H1 (cell line): Measurements from ENCODE around the gene RRP1. TPM values are rescaled to one million over a fixed set of nuclear protein-coding genes. Genes with fewer than 3 reads are reported as not detected.

Experiments used
- CTCF ChIA-PET: fragments of 300-600 bp; sonication (Branson Sonifier 250); formaldehyde crosslinking; loops from one replicate; lab custom pipeline; 2021; ENCODE audit not compliant: partially characterized antibody; lab: Charles Lee
- POLR2A ChIA-PET: fragments of 300-600 bp; sonication (Branson Sonifier 250); formaldehyde crosslinking; loops from one replicate; lab custom pipeline; 2021; ENCODE audit warnings: inconsistent platforms; ENCODE audit not compliant: partially characterized antibody; lab: Charles Lee
- DNase-seq, 2 experiments: peaks; one replicate each; pipeline versions ENCODE4 v3.0.0 to v3.0.0-alpha.2; 2010 to 2022; ENCODE audit warnings: low spot score in 2 of 2, low read depth in 1 of 2, mixed read lengths in 1 of 2
- FAIRE-seq: peaks from 2 replicates; lab custom pipeline; 2011; peaks lifted over from hg19 to GRCh38; lab: Jason Lieb, UNC
- H2AFZ ChIP-seq: 2 replicates; pipeline ENCODE4 v1.8.1; 2012; ENCODE audit warnings: low read length, inconsistent platforms
- H2AK5ac ChIP-seq: 2 replicates; pipeline ENCODE4 v1.6.1; 2013; ENCODE audit warnings: low read depth, low read length
- H2BK120ac ChIP-seq: replicated peaks from 2 replicates; pipeline ENCODE3; 2013; ENCODE audit warnings: low read depth, low read length, inconsistent platforms
- H2BK12ac ChIP-seq: 2 replicates; pipeline ENCODE4 v1.6.1; 2013; ENCODE audit warnings: low read depth, low read length
- H2BK15ac ChIP-seq: 2 replicates; pipeline ENCODE4 v1.6.1; 2013; ENCODE audit warnings: low read length
- H2BK20ac ChIP-seq: 2 replicates; pipeline ENCODE4 v1.6.1; 2013; ENCODE audit warnings: low read length
- H2BK5ac ChIP-seq: 2 replicates; pipeline ENCODE4 v1.6.1; 2013; ENCODE audit warnings: low read depth, low read length
- H3K14ac ChIP-seq: 2 replicates; pipeline ENCODE4 v1.6.1; 2013; ENCODE audit warnings: inconsistent platforms; ENCODE audit not compliant: insufficient read length
- H3K18ac ChIP-seq: 2 replicates; pipeline ENCODE4 v1.6.1; 2013; ENCODE audit warnings: low read length; ENCODE audit errors: extremely low read depth
- H3K23ac ChIP-seq: 2 replicates; pipeline ENCODE4 v1.6.1; 2013; ENCODE audit warnings: inconsistent platforms; ENCODE audit not compliant: insufficient read length
- H3K23me2 ChIP-seq: 2 replicates; pipeline ENCODE4 v1.6.1; 2013; ENCODE audit warnings: low read depth, low read length
- H3K27ac ChIP-seq: 2 replicates; pipeline ENCODE4 v1.6.1; 2011; ENCODE audit warnings: low read depth, low read length, inconsistent platforms
- H3K27me3 ChIP-seq, 4 experiments: replicated peaks in 1 of 4; 1 replicate in 1 of 4; 2 replicates in 3 of 4; pipeline versions ENCODE4 v1.6.1 to v1.8.1; 2011 to 2013; ENCODE audit warnings: low read length in 3 of 4, mild to moderate bottlenecking in 3 of 4, inconsistent platforms in 2 of 4, mixed read lengths in 2 of 4, moderate library complexity in 1 of 4; ENCODE audit not compliant: control insufficient read depth in 3 of 4, insufficient read depth in 3 of 4; ENCODE audit errors: extremely low read depth in 1 of 4
- H3K36me3 ChIP-seq, 4 experiments: 2 replicates each; pipeline versions ENCODE4 v1.6.1 to v1.8.1; 2011 to 2013; ENCODE audit warnings: mild to moderate bottlenecking in 4 of 4, low read length in 3 of 4, moderate library complexity in 2 of 4, control low read depth in 1 of 4, inconsistent platforms in 1 of 4; ENCODE audit not compliant: insufficient read depth in 4 of 4, control insufficient read depth in 2 of 4
- H3K4ac ChIP-seq: replicated peaks from 2 replicates; pipeline ENCODE3; 2013; ENCODE audit warnings: low read length, low read depth, mixed read lengths, inconsistent platforms; ENCODE audit not compliant: insufficient read length
- H3K4me1 ChIP-seq, 4 experiments: replicated peaks in 1 of 4; 1 replicate in 1 of 4; 2 replicates in 3 of 4; pipeline versions ENCODE4 v1.6.1 to v1.8.1; 2011 to 2013; ENCODE audit warnings: low read length in 3 of 4, inconsistent platforms in 2 of 4, mixed read lengths in 1 of 4; ENCODE audit not compliant: insufficient read depth in 4 of 4, control insufficient read depth in 3 of 4
- H3K4me2 ChIP-seq, 2 experiments: 2 replicates each; pipeline versions ENCODE4 v1.6.1 to v1.8.1; 2011 to 2013; ENCODE audit warnings: low read depth in 2 of 2, low read length in 2 of 2, control low read depth in 1 of 2, inconsistent platforms in 1 of 2, mild to moderate bottlenecking in 1 of 2; ENCODE audit not compliant: insufficient read depth in 1 of 2
- H3K4me3 ChIP-seq, 4 experiments: fragments of 200-600, 300-600 bp in 1 of 4; sonication (generic), shearing (Covaris generic), sonication (Bioruptor Twin) in 1 of 4; 2 replicates each; pipeline versions ENCODE4 v1.5.1 to v1.8.1; 2011 to 2016; ENCODE audit warnings: low read length in 4 of 4, low read depth in 3 of 4, control low read depth in 2 of 4, inconsistent platforms in 2 of 4, mild to moderate bottlenecking in 2 of 4, mixed read lengths in 1 of 4, moderate library complexity in 1 of 4; ENCODE audit not compliant: insufficient read depth in 2 of 4; ENCODE audit errors: extremely low read depth in 1 of 4
- H3K56ac ChIP-seq: replicated peaks from 2 replicates; pipeline ENCODE3; 2013; ENCODE audit warnings: low read depth, mild to moderate bottlenecking, mixed read lengths, low read length, inconsistent platforms; ENCODE audit not compliant: insufficient read length
- H3K79me1 ChIP-seq: 2 replicates; pipeline ENCODE4 v1.6.1; 2013; ENCODE audit warnings: low read depth, low read length, control low read depth
- H3K79me2 ChIP-seq, 2 experiments: 2 replicates each; pipeline versions ENCODE4 v1.6.1 to v1.8.1; 2012 to 2013; ENCODE audit warnings: low read length in 2 of 2, mild to moderate bottlenecking in 2 of 2, inconsistent platforms in 1 of 2; ENCODE audit not compliant: insufficient read depth in 2 of 2, control insufficient read depth in 1 of 2
- H3K9ac ChIP-seq, 4 experiments: replicated peaks in 1 of 4; 1 replicate in 1 of 4; 2 replicates in 3 of 4; pipeline versions ENCODE4 v1.6.1 to v1.8.1; 2011 to 2013; ENCODE audit warnings: low read depth in 3 of 4, low read length in 3 of 4, control low read depth in 2 of 4, mild to moderate bottlenecking in 2 of 4, moderate library complexity in 2 of 4, inconsistent platforms in 1 of 4; ENCODE audit errors: extremely low read depth in 1 of 4
- H3K9me3 ChIP-seq, 2 experiments: 2 replicates each; pipeline versions ENCODE4 v1.6.1 to v1.8.1; 2012 to 2013; ENCODE audit warnings: mild to moderate bottlenecking in 2 of 2, moderate library complexity in 2 of 2, control low read depth in 1 of 2, inconsistent platforms in 1 of 2, low read depth in 1 of 2, low read length in 1 of 2, mixed read lengths in 1 of 2; ENCODE audit not compliant: insufficient read depth in 2 of 2
- H4K20me1 ChIP-seq, 2 experiments: replicated peaks in 1 of 2; 2 replicates each; pipeline versions ENCODE3 to v1.8.1; 2011 to 2013; ENCODE audit warnings: inconsistent platforms in 2 of 2, low read length in 2 of 2, mild to moderate bottlenecking in 1 of 2; ENCODE audit not compliant: insufficient read depth in 2 of 2, control insufficient read depth in 1 of 2
- H4K5ac ChIP-seq: 2 replicates; pipeline ENCODE4 v1.6.1; 2013; ENCODE audit warnings: low read length, low read depth, mixed read lengths, inconsistent platforms; ENCODE audit not compliant: insufficient read length
- H4K8ac ChIP-seq: 2 replicates; pipeline ENCODE4 v1.8.0; 2013; ENCODE audit warnings: mild to moderate bottlenecking, moderate library complexity, low read length, inconsistent platforms; ENCODE audit not compliant: insufficient read depth; ENCODE audit errors: extremely low read depth
- H4K91ac ChIP-seq: replicated peaks from 2 replicates; pipeline ENCODE3; 2013; ENCODE audit warnings: low read length, mixed read lengths, inconsistent platforms; ENCODE audit not compliant: insufficient read length
- CBX8 ChIP-seq: fragments of 300-800, 300-1000 bp; sonication (generic); IDR thresholded peaks from 2 replicates; pipeline ENCODE4 v1.7.1; 2016; ENCODE audit warnings: low read depth, low read length, borderline replicate concordance
- JUN ChIP-seq: IDR thresholded peaks from 2 replicates; pipeline ENCODE4 v1.6.1; 2011; ENCODE audit warnings: low read depth, mild to moderate bottlenecking, improper control_type of control experiment, low read length
- SIN3A ChIP-seq, 2 experiments: IDR thresholded peaks in 1 of 2; conservative IDR thresholded peaks in 1 of 2; 2 replicates each; pipeline ENCODE4 v1.6.1; 2011 to 2012; ENCODE audit warnings: low read length in 2 of 2, improper control_type of control experiment in 1 of 2, low read depth in 1 of 2, mild to moderate bottlenecking in 1 of 2
- WGBS, 2 experiments: shearing (Covaris generic) in 1 of 2; methylation state at CpG; one replicate each; pipeline versions ENCODE4 v1.1.6 to v1.1.7; 2013 to 2015; ENCODE audit warnings: low lambda C conversion rate in 2 of 2, mixed read lengths in 2 of 2, inconsistent platforms in 1 of 2, low coverage in 1 of 2, missing lambda C conversion rate in 1 of 2; ENCODE audit not compliant: insufficient replicate concordance in 2 of 2, insufficient coverage in 1 of 2, insufficient read length in 1 of 2; ENCODE audit errors: extremely low coverage in 1 of 2, missing lambda C conversion rate in 1 of 2; 5-methylcytosine and 5-hydroxymethylcytosine counted together
- polyA plus RNA-seq, 7 experiments: library from polyadenylated mRNA; depleted of rRNA in 3 of 7; stranded (reverse) in 5 of 7; unstranded in 2 of 7; fragments of >200 nt in 5 of 7; fragments of 200-250 nt in 2 of 7; gene quantifications; 1 replicate in 5 of 7; 2 replicates in 1 of 7; 4 replicates in 1 of 7; pipeline versions ENCODE4 v1.2.1 to v1.2.3, GENCODE V29; 2011 to 2013; ENCODE audit warnings: missing spikeins in 2 of 7, mixed read lengths in 2 of 7
- total RNA-seq: library from RNA; stranded (reverse); fragmentation: NEBNext Ultra II Directional; extraction: Animal tissue kit (Norgen Biotek cat#: 25700); gene quantifications from 2 replicates; pipeline ENCODE4 v1.2.1, GENCODE V29; 2021
- TF ChIP-seq, protein P1 (sequence below), 3 experiments: IDR thresholded peaks; 1 replicate in 2 of 3; 2 replicates in 1 of 3; pipeline versions ENCODE4 v1.5.1 to v1.6.1; 2011; ENCODE audit warnings: low read length in 3 of 3, mild to moderate bottlenecking in 3 of 3, inconsistent platforms in 2 of 3, low read depth in 1 of 3, moderate library complexity in 1 of 3; ENCODE audit not compliant: insufficient read depth in 1 of 3; ENCODE audit errors: control extremely low read depth in 1 of 3

The RRP1 gene
- total and polyA plus RNA-seq, 2 of the 8 experiments (the other 6 are each of a cell fraction or from before 2014, with no cell fraction given) = 11.6 to 55.2 TPM

GRCh38 chr21:43806017-43806710 is 16.8 kb downstream of the RRP1 start:
- Histone ChIP-seq H3K23ac (no peak overlapping the region), H3K4me2 (no peak overlapping the region), H3K27ac (no peak overlapping the region), H2BK5ac (no peak overlapping the region), H3K9me3 (no peaks in the 10 kb centered on the region), H3K79me1 (no peaks in the 10 kb centered on the region), H2BK15ac (no peak overlapping the region), H3K18ac (no peak overlapping the region), H3K79me2 (no peaks in the 10 kb centered on the region), H3K23me2 (no peaks in the 10 kb centered on the region), H4K8ac (no peak overlapping the region), H4K20me1 (peaks cover 9% of the 10 kb centered on the region in 2 experiments), H3K56ac (no peak overlapping the region), H3K4me3 (no peak overlapping the region), H2AK5ac (no peak overlapping the region)
- ChIA-PET POLR2A (interaction anchor here (0.7 to 8.4 kb wide), 6 partner anchors 10 to 148 kb away, joined by 3 to 80 read pairs (median 4); partner anchors contain the start of gene RRP1), CTCF (interaction anchor here (0.8 to 0.9 kb wide), 4 partner anchors 20 to 140 kb away, joined by 3 to 4 read pairs (median 3); no protein-coding TSS in a partner anchor)
- TF ChIP-seq CBX8 (no peak), JUN (no peak), SIN3A (conservative IDR thresholded peaks at IDR 0.05 in 1 of 2, IDR thresholded peaks at IDR 0.05 in 1 of 2; ENCODE audit: low read depth in 1 of 2, low read length in 2 of 2) (no peak)
- TF ChIP-seq, protein P1, sequence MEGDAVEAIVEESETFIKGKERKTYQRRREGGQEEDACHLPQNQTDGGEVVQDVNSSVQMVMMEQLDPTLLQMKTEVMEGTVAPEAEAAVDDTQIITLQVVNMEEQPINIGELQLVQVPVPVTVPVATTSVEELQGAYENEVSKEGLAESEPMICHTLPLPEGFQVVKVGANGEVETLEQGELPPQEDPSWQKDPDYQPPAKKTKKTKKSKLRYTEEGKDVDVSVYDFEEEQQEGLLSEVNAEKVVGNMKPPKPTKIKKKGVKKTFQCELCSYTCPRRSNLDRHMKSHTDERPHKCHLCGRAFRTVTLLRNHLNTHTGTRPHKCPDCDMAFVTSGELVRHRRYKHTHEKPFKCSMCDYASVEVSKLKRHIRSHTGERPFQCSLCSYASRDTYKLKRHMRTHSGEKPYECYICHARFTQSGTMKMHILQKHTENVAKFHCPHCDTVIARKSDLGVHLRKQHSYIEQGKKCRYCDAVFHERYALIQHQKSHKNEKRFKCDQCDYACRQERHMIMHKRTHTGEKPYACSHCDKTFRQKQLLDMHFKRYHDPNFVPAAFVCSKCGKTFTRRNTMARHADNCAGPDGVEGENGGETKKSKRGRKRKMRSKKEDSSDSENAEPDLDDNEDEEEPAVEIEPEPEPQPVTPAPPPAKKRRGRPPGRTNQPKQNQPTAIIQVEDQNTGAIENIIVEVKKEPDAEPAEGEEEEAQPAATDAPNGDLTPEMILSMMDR (IDR thresholded peaks at IDR 0.05; ENCODE audit: control extremely low read depth in 1 of 3, insufficient read depth in 1 of 3, low read depth in 1 of 3, low read length in 3 of 3) = no peak
- TF ChIP-seq, all 59 proteins: peak for 0
- Histone ChIP-seq H3K4ac (no peak overlapping the region), H3K14ac (no peak overlapping the region), H4K91ac (no peak overlapping the region), H3K4me1 (peaks cover 0 to 4% (median 1%) of the 10 kb centered on the region in 4 experiments; a peak in 5 of 7 replicates), H3K9ac (no peak overlapping the region), H2BK12ac (no peak overlapping the region), H2AFZ (no peak overlapping the region), H3K36me3 (peaks cover 11 to 31% (median 22%) of the 10 kb centered on the region in 4 experiments; a peak in 7 of 8 replicates), H4K5ac (no peak overlapping the region), H2BK20ac (no peak overlapping the region), H2BK120ac (no peak overlapping the region), H3K27me3 (no peaks in the 10 kb centered on the region)
- DNase-seq = no peak
- no peak for FAIRE-seq
- 94% methylated on average over 21 of the region's 21 CpGs; no CpG with 5 or more reads in 1 of the 2 experiments for WGBS, 2 experiments
